Measurements from ENCODE around the gene C5orf22.
"Not testable (repeated sequence)": the region's sequence is repeated elsewhere in the genome, so short reads cannot be mapped to it uniquely, and the experiment has no call there.

C5orf22 gene

DNA sequence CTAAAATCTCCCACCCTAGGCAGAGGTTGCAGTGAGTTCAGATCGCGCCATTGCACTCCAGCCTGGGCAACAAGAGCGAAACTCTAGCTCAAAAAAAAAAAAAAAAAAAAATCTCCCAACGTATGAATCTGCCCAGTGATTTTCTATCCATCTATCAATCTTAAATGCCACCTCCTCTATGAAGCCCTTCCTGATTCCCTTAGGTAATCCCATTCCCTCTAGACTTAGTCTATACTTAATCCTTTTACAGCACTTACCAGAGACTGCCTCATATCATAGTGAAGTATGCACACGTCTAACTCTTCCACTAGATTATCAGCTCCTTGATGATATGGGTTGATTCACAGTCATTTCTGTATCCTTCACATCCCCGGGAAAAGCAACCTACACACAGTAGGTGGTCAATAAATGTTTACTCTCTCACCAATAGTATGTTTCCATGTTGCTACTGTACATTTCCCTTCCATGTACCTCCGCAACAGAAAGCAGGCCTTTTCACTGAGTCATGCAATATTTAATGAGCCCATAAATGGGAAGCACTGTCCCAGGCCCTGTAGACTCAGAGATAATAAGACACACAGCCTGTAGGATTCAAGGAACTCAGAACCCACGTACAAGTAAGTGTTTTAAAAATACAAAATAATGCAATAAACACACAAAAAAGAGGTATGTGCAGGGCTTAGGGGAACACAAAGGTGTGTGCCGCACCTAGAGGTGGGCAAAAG is 1.4 kb upstream of the C5orf22 start:
- TF ChIP-seq, protein P1, sequence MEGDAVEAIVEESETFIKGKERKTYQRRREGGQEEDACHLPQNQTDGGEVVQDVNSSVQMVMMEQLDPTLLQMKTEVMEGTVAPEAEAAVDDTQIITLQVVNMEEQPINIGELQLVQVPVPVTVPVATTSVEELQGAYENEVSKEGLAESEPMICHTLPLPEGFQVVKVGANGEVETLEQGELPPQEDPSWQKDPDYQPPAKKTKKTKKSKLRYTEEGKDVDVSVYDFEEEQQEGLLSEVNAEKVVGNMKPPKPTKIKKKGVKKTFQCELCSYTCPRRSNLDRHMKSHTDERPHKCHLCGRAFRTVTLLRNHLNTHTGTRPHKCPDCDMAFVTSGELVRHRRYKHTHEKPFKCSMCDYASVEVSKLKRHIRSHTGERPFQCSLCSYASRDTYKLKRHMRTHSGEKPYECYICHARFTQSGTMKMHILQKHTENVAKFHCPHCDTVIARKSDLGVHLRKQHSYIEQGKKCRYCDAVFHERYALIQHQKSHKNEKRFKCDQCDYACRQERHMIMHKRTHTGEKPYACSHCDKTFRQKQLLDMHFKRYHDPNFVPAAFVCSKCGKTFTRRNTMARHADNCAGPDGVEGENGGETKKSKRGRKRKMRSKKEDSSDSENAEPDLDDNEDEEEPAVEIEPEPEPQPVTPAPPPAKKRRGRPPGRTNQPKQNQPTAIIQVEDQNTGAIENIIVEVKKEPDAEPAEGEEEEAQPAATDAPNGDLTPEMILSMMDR (IDR thresholded peaks at IDR 0.05; ENCODE audit: extremely low read depth, missing control alignments), result no peak
- DNase-seq (ENCODE audit: low spot score), result no peak

DNA sequence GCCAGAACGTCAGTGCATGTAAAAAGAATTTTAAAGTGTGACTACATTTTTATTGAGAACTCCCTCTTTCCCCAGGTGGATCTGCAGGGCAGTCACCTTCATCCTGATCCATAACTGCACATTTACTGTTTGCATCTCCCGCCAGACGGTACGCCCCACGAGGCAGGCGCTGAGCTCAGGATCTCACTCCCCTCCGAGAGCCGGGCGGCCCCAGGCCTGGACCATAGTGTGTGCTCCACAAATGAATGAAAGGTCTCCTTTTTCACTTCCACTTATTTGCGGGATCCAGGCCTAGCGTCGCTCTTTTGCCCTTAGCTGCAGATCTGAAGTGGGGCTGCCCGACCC is 586 bp upstream of the C5orf22 start:
- peak; percentile 26 for DNase-seq (ENCODE audit: low spot score)

DNA sequence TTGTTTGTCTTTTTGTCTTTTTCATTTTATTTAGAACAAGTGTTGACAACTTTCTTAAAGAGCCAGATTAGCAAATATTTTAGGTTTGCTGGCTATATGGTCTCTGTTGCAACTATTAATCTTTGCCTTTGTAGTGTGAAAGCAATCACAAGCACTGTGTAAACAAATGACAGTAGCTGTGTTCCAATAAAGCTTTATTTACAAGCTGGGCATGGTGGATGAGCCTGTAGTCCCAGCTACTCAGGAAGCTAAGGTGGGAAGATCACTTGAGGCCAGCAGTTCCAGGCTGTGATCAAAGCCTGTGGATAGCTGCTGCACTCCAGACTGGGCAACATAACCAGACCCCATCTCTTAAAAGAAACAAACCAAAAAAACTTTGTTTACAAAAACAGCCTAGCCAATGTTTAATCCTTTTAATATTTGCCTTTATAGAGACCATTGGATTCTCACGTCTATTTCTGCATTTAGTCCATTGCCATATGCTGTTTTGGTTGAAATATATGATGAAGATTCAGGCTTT is 2.5 kb downstream of the C5orf22 start:
- TF ChIP-seq, protein P1 (IDR thresholded peaks at IDR 0.05; ENCODE audit: extremely low read depth, missing control alignments), result no peak
- DNase-seq (ENCODE audit: low spot score), result no peak

More for the DNA sequence above, 586 bp upstream of the C5orf22 start:
- TF ChIP-seq, protein P1 (IDR thresholded peaks at IDR 0.05; ENCODE audit: extremely low read depth, missing control alignments), result no peak

DNA sequence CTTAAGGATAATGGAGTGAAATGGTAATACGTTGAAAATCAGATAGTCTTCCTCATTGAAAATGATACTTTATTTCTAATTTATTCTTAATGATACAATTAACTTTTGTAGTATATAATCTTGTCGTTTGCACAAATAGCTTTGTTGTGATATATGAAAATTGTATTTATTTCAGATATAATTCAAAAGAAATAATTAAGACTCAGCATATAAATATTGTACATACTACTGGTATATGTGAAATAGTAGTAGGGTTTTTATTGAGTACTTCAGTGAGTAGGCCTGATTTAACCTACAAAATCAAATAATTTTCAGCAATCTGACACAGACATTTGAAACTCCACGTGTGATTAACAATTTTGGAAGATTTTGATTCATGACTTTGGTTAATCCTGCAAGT is 4.8 kb downstream of the C5orf22 start:
- TF ChIP-seq, protein P1 (IDR thresholded peaks at IDR 0.05; ENCODE audit: extremely low read depth, missing control alignments), result no peak
- no peak for DNase-seq (ENCODE audit: low spot score)

DNA sequence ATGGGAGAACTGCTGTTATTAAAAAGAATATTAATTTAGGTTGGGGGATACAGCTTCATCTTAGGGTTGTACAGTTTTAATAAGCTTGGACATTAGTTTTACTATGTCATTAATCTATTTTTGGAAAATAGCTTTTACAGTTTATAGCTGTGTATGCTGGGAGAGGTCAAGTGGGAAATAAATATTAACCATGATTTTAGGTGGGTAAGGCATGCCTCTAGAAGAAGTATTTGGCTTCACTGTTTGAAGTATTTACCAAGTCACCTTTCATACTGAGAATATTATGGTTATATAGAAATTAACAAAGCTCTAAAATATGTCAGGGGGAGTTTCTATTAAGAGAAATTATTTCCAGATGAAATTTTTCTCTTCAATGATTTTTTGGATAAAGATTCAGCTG is 5.2 kb downstream of the C5orf22 start:
- no peak for DNase-seq (ENCODE audit: low spot score)
- TF ChIP-seq, protein P1 (IDR thresholded peaks at IDR 0.05; ENCODE audit: extremely low read depth, missing control alignments), result no peak

DNA sequence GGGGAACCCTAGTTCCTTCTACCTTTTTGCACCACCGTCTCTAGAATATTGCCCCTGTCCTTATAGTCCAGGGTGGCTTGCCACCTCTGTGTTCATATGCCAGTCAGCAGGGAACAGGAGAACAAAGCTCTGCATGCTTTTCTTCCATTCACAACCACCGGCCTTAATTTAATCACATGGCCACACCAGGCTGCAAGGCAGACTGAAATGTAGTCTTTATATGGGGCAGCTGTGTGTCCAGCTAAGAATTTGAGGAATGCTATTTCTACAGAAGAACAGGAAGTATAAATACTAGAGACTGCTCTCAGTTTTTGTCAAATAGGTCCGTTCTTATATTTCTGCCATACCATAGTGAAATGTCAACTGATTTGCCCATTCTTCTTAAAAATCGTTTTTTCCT is 5.8 kb downstream of the C5orf22 start:
- TF ChIP-seq, protein P1 (IDR thresholded peaks at IDR 0.05; ENCODE audit: extremely low read depth, missing control alignments), result no peak
- DNase-seq (ENCODE audit: low spot score), result no peak

DNA sequence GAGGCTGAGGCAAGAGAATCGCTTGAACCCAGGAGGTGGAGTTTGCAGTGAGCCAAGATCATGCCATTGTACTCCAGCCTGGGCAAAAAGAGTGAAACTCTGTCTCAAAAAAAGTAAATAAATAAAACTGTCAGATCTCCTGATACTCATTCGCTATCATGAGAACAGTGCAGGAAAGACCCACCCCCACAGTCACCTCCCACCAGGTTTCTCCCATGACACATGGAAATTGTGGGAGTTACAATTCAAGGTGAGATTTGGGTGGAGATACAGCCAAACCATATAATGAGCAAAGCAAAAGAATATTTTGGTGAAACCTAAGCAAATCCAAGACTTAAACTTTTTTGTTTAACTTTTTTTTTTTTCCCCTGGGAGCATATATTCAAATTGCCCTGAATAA is 17.0 kb downstream of the C5orf22 start:
- DNase-seq (ENCODE audit: low spot score), result not testable (repeated sequence)

DNA sequence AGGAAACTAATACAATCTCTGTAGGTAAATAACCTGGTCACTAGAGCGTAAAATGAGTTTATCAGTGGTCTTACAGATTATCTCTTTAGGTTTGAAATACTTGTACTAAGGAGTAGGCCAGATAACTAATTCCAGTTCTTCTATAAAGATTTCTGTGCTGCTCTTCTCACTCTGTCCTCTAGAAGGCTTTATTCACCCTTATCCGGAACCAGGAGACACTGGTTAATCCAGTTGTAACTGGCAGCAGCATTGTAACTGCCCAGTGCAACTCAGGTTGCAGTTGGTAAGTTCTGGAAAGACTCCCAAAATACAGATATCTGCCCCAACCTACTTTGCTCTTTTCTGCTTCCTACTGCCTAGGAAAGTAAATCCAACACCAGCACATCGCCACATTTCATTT is 19.8 kb downstream of the C5orf22 start:
- TF ChIP-seq, protein P1 (IDR thresholded peaks at IDR 0.05; ENCODE audit: extremely low read depth, missing control alignments), result no peak
- DNase-seq (ENCODE audit: low spot score), result no peak
